AG04450 (cell line): ENCODE data around the gene PITPNM3. TPM values are rescaled to one million over a fixed set of nuclear protein-coding genes. Genes with fewer than 3 reads are reported as not detected.

Experiments used
- CTCF ChIA-PET: fragments of 300-600, 350-600 bp; formaldehyde crosslinking; extraction: SDS; loops from one replicate; lab custom pipeline; 2022; ENCODE audit warnings: antibody characterized with exemption, inconsistent platforms; lab: Charles Lee
- POLR2A ChIA-PET: fragments of 350-600 bp; formaldehyde crosslinking; extraction: SDS; loops from one replicate; lab custom pipeline; 2021; ENCODE audit warnings: antibody characterized with exemption, inconsistent platforms; lab: Yijun Ruan, JAX
- DNase-seq: peaks from one replicate; pipeline ENCODE4 v3.0.0-alpha.2; 2011; ENCODE audit warnings: low read depth, low spot score
- H3K27ac ChIP-seq: one replicate; pipeline ENCODE4 v1.5.1; 2012; ENCODE audit warnings: low read depth, low read length, control low read depth
- H3K27me3 ChIP-seq: one replicate; pipeline ENCODE4 v1.6.0; 2012; ENCODE audit warnings: low read length; ENCODE audit not compliant: control insufficient read depth, insufficient read depth
- H3K4me3 ChIP-seq: 2 replicates; pipeline ENCODE4 v1.5.1; 2011; ENCODE audit warnings: mild to moderate bottlenecking, low read depth, low read length, control low read depth
- H3K9me3 ChIP-seq: 2 replicates; pipeline ENCODE4 v1.5.1; 2012; ENCODE audit warnings: low read length; ENCODE audit not compliant: control insufficient read depth, insufficient read depth
- polyA plus RNA-seq: library from polyadenylated mRNA; depleted of rRNA; stranded (reverse); fragments of >200 nt; gene quantifications from 2 replicates; pipeline ENCODE4 v1.2.3, GENCODE V29; 2011
- TF ChIP-seq, protein P1 (sequence below): IDR thresholded peaks from 2 replicates; pipeline ENCODE4 v1.5.1; 2011; ENCODE audit warnings: low read depth, low read length, control low read depth, inconsistent platforms

Gene PITPNM3
- polyA plus RNA-seq, 1 experiment, result 0.38 TPM

DNA sequence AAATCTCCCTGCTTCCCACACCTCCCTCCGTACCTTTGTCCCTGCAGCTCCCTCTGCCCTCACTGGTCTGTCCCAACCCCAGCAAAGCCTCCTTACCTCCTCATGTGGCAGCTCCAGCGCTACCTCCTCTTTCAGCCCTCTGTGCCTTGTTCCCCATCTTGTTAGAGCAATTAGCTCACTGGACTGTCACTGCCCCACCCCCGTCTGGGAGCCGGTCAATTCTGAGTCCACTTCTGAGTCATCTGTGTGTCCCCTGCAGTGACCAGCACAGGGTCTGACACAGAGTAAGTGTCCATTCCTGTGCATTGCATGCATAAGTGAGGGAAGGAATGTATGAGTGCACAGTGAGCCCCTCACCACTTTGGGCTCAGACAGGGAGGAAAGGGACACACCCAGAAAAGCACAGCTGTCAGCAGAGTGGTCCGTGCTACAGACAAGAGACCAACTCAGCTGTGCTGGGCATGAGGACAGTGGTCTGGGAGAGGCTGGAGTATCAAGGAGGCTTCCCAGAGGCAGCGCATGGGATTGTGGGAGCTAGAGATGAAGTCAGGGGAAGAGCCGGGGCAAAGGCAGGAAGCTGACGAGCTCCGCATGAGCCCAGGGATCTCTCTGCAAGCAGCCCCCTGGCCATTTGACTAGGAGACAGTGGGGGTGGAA lies 45.9 kb downstream of the PITPNM3 start:
- no peak for DNase-seq
- H3K9me3 ChIP-seq, result no peaks in the 10 kb centered on the region
- TF ChIP-seq, protein P1, sequence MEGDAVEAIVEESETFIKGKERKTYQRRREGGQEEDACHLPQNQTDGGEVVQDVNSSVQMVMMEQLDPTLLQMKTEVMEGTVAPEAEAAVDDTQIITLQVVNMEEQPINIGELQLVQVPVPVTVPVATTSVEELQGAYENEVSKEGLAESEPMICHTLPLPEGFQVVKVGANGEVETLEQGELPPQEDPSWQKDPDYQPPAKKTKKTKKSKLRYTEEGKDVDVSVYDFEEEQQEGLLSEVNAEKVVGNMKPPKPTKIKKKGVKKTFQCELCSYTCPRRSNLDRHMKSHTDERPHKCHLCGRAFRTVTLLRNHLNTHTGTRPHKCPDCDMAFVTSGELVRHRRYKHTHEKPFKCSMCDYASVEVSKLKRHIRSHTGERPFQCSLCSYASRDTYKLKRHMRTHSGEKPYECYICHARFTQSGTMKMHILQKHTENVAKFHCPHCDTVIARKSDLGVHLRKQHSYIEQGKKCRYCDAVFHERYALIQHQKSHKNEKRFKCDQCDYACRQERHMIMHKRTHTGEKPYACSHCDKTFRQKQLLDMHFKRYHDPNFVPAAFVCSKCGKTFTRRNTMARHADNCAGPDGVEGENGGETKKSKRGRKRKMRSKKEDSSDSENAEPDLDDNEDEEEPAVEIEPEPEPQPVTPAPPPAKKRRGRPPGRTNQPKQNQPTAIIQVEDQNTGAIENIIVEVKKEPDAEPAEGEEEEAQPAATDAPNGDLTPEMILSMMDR, result no peak
- peaks cover 3% of the 10 kb centered on the region for H3K27me3 ChIP-seq
- CTCF ChIA-PET, result no interaction called here
- no peak overlapping the region for H3K4me3 ChIP-seq
- H3K27ac ChIP-seq, result no peak overlapping the region
- POLR2A ChIA-PET, result no interaction called here

DNA sequence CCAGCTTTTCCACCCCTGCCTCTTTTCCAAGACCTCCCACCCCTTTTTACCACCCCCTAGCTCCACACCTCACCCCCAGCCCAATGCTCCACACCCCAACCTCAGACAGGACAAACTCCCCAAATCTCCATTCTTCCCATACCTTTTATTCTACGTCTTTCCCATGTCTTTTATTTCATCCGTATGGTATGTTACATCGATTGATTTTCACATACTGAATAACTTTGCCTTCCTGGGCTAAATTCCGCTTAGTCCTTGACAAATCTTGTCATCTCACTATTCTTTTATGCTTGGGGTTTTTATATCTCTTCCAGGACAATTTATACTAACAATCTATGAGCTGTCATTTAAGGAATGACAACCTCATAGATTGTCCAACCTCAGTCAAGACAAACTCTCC lies 46.4 kb downstream of the PITPNM3 start:
- H3K27me3 ChIP-seq, result peaks cover 3% of the 10 kb centered on the region
- TF ChIP-seq, protein P1, result no peak
- H3K27ac ChIP-seq, result no peak overlapping the region
- POLR2A ChIA-PET, result no interaction called here
- CTCF ChIA-PET, result interaction anchor here (0.5 kb wide), 1 partner anchor 919 kb away, joined by 4 read pairs; no protein-coding TSS in a partner anchor
- DNase-seq, result no peak
- no peak overlapping the region for H3K4me3 ChIP-seq
- H3K9me3 ChIP-seq, result no peaks in the 10 kb centered on the region

DNA sequence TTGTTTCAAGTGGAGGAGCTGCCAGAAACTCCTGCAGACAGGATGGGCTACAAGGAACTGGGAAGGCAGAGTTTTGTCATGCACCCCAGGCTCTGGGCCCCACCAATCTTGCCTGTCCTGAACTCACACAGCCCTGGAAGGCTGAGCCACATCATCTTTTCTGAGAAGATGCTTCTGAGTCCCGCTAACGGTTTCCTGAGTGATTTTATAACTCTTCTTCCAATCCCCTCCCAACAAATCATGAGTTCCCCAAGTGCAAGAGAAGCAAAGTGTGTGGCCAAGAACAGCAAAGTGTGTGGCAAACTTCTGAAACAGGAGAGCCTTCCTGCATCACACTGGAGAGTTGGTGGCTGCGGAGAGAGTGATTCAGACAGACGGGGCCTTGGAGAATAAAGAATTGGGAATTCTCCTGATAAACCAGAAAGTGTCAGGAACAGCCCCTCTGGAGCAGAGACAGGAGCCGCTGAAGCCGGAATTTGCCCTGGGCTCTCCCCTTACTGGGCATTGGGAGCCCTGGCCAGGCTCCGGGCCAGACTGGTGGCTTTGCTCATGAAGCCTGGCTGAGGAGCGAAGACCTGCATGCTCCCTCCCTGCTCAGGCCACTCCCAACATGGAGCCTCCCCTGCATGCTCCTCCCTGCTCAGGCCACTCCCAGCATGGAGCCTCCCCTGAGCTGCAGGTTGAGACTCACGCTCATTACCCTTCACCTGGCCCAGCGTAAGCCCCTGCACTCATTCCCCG lies 47.2 kb downstream of the PITPNM3 start:
- Histone ChIP-seq H3K9me3 (no peaks in the 10 kb centered on the region), H3K27ac (no peak overlapping the region), H3K4me3 (no peak overlapping the region), H3K27me3 (peaks cover 3% of the 10 kb centered on the region)
- POLR2A ChIA-PET, result no interaction called here
- DNase-seq, result no peak
- TF ChIP-seq, protein P1, result no peak
- CTCF ChIA-PET, result interaction anchor here (0.5 kb wide), 1 partner anchor 919 kb away, joined by 4 read pairs; no protein-coding TSS in a partner anchor

GRCh38 chr17:6508519-6509030 lies 47.8 kb downstream of the PITPNM3 start:
- no peak overlapping the region for H3K27ac ChIP-seq
- CTCF ChIA-PET, result interaction anchor here (0.6 kb wide), 1 partner anchor 507 kb away, joined by 6 read pairs; no protein-coding TSS in a partner anchor
- TF ChIP-seq, protein P1, result no peak
- POLR2A ChIA-PET, result no interaction called here
- DNase-seq, result no peak
- H3K9me3 ChIP-seq, result no peaks in the 10 kb centered on the region
- H3K4me3 ChIP-seq, result no peak overlapping the region
- peaks cover 3% of the 10 kb centered on the region for H3K27me3 ChIP-seq

DNA sequence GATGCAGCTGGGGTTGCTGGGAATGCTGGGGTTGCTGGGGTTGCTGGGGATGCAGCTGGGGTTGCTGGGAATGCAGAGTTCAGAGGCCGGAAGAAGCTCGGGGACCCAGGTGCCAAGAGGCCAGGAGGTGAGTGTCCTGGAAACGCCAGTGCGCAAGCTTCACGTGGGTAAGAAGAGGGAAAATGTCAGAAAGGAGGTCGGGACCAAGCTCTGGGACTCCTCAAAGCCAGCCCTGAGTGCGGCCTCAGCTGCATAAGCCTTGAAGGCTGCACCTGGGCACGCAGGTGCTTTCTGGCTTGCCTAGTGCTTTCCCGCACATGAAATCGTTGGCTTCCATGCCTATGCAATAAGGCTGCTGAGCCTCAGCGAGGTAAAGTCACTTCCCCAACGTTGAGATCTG lies 48.3 kb downstream of the PITPNM3 start:
- peaks cover 3% of the 10 kb centered on the region for H3K27me3 ChIP-seq
- no peak for DNase-seq
- no peak overlapping the region for H3K4me3 ChIP-seq
- ChIA-PET POLR2A (no interaction called here), CTCF (interaction anchor here (0.6 kb wide), 1 partner anchor 508 kb away, joined by 6 read pairs; no protein-coding TSS in a partner anchor)
- TF ChIP-seq, protein P1, result no peak
- no peak overlapping the region for H3K27ac ChIP-seq
- H3K9me3 ChIP-seq, result no peaks in the 10 kb centered on the region
